HepG2 (cell line): Measurements from ENCODE around the gene SUSD6. TPM values are rescaled to one million over a fixed set of nuclear protein-coding genes. Genes with fewer than 3 reads are reported as not detected.

Source experiments
- CEBPZ ChIP-seq: IDR thresholded peaks from 2 replicates; pipeline ENCODE4 v1.6.1; 2012; ENCODE audit warnings: low read length, improper control_type of control experiment
- FOXA1 ChIP-seq, 2 experiments: fragments of 450-650 bp in 1 of 2; sonication (generic) in 1 of 2; formaldehyde crosslinking in 1 of 2; IDR thresholded peaks; 2 replicates each; pipeline versions ENCODE4 v1.4.0 to v1.6.1; 2016 to 2020; ENCODE audit warnings: missing genetic modification reagents in 1 of 2
- GATAD2A ChIP-seq: IDR thresholded peaks from 2 replicates; pipeline ENCODE4 v1.6.1; 2016
- GTF2F1 ChIP-seq: fragments of 150-350 bp; IDR thresholded peaks from 2 replicates; pipeline ENCODE4 v1.6.1; 2014; ENCODE audit warnings: low read length
- HCFC1 ChIP-seq: fragments of 150-350 bp; IDR thresholded peaks from 2 replicates; pipeline ENCODE4 v1.6.1; 2014; ENCODE audit warnings: low read depth, low read length
- HNRNPH1 ChIP-seq: fragments of 200-400 bp; formaldehyde crosslinking; optimal IDR thresholded peaks from 2 replicates; pipeline ENCODE3; 2017; ENCODE audit warnings: mild to moderate bottlenecking, low read depth, low read length
- KLF16 ChIP-seq, 2 experiments: sonication (generic) in 1 of 2; formaldehyde crosslinking in 1 of 2; IDR thresholded peaks; 2 replicates each; pipeline versions ENCODE4 v1.6.1 to v1.8.0; 2016 to 2023; ENCODE audit warnings: missing genetic modification reagents in 2 of 2, missing compliant biosample characterization in 1 of 2
- KMT2A ChIP-seq: sonication (generic); formaldehyde crosslinking; IDR thresholded peaks from 2 replicates; pipeline ENCODE4 v1.4.0; 2020; ENCODE audit warnings: missing genetic modification reagents
- MNT ChIP-seq: fragments of 450-650 bp; IDR thresholded peaks from 2 replicates; pipeline ENCODE4 v1.6.1; 2016
- NFKB2 ChIP-seq: sonication (generic); formaldehyde crosslinking; IDR thresholded peaks from 2 replicates; pipeline ENCODE4 v1.4.0; 2020; ENCODE audit warnings: missing genetic modification reagents, borderline replicate concordance
- ZBTB49 ChIP-seq: sonication (generic); formaldehyde crosslinking; IDR thresholded peaks from 2 replicates; pipeline ENCODE4 v1.4.0; 2020; ENCODE audit warnings: missing genetic modification reagents, borderline replicate concordance
- ZMAT5 ChIP-seq: sonication (generic); formaldehyde crosslinking; IDR thresholded peaks from 2 replicates; pipeline ENCODE4 v1.5.0; 2020; ENCODE audit warnings: mild to moderate bottlenecking, low read depth, missing genetic modification reagents, borderline replicate concordance
- ZNF275 ChIP-seq: sonication (generic); formaldehyde crosslinking; IDR thresholded peaks from 2 replicates; pipeline ENCODE4 v1.8.0; 2022; ENCODE audit warnings: missing genetic modification reagents, mild to moderate bottlenecking, inconsistent platforms, borderline replicate concordance
- ZNF468 ChIP-seq: sonication (generic); formaldehyde crosslinking; IDR thresholded peaks from 2 replicates; pipeline ENCODE4 v1.8.0; 2022; ENCODE audit warnings: mild to moderate bottlenecking, moderate library complexity, missing genetic modification reagents
- ZNF563 ChIP-seq: sonication (generic); formaldehyde crosslinking; IDR thresholded peaks from 2 replicates; pipeline ENCODE4 v1.8.0; 2022; ENCODE audit warnings: mild to moderate bottlenecking, moderate library complexity, missing genetic modification reagents
- ZNF580 ChIP-seq: IDR thresholded peaks from 2 replicates; pipeline ENCODE4 v1.6.1; 2016; ENCODE audit warnings: low read depth, borderline replicate concordance
- ZNF691 ChIP-seq: sonication (generic); formaldehyde crosslinking; IDR thresholded peaks from 2 replicates; pipeline ENCODE4 v1.4.0; 2020; ENCODE audit warnings: missing genetic modification reagents, low read depth, mild to moderate bottlenecking, borderline replicate concordance
- ZNF713 ChIP-seq: sonication (generic); formaldehyde crosslinking; IDR thresholded peaks from 2 replicates; pipeline ENCODE4 v1.4.0; 2020; ENCODE audit warnings: mild to moderate bottlenecking, missing genetic modification reagents
- polyA plus RNA-seq, 8 experiments: library from polyadenylated mRNA; depleted of rRNA in 3 of 8; stranded (reverse) in 7 of 8; unstranded in 1 of 8; fragments of >200 nt; fragmentation: Illumina TruSeq in 4 of 8; extraction: Trizol in 4 of 8; gene quantifications; 2 replicates each; pipeline versions ENCODE4 v1.2.1 to v1.2.3, GENCODE V29; 2011 to 2016; ENCODE audit warnings: low read depth in 4 of 8, missing spikeins in 1 of 8, mixed read lengths in 1 of 8; ENCODE audit not compliant: insufficient read depth in 1 of 8
- total RNA-seq, 5 experiments: library from RNA; depleted of rRNA; stranded (reverse); fragments of >200 nt; fragmentation: Illumina TruSeq; extraction: Trizol; gene quantifications; 2 replicates each; pipeline ENCODE4 v1.2.3, GENCODE V29; 2016; ENCODE audit warnings: low read depth in 1 of 5

The SUSD6 gene
- total and polyA plus RNA-seq, 2 of the 13 experiments (the other 11 are each of a cell fraction or from before 2014, with no cell fraction given), result 7.2 to 7.4 TPM

GRCh38 chr14:69703047-69704039 lies 91.9 kb downstream of the SUSD6 start (continued):
- no peak for TF ChIP-seq ZNF275 (CRISPR knock-in tag)
- TF ChIP-seq ZMAT5 (CRISPR knock-in tag), result no peak
- no peak for TF ChIP-seq KLF16 (CRISPR knock-in tag; IDR thresholded peaks at IDR 0.05)
- no peak for TF ChIP-seq KMT2A (CRISPR knock-in tag)
- no peak for TF ChIP-seq MNT
- no peak for TF ChIP-seq FOXA1 (IDR thresholded peaks at IDR 0.05)
- TF ChIP-seq FOXA1 (CRISPR knock-in tag; IDR thresholded peaks at IDR 0.05), result peak; percentile 55
- TF ChIP-seq ZNF691 (CRISPR knock-in tag), result no peak
- no peak for TF ChIP-seq ZNF580 (CRISPR knock-in tag)
- TF ChIP-seq ZNF468, result no peak
- no peak for TF ChIP-seq CEBPZ
- no peak for TF ChIP-seq HCFC1
- TF ChIP-seq ZBTB49 (CRISPR knock-in tag), result no peak
- no peak for TF ChIP-seq HNRNPH1
- TF ChIP-seq ZNF563 (CRISPR knock-in tag), result no peak
- TF ChIP-seq NFKB2, result no peak
- no peak for TF ChIP-seq ZNF713
- TF ChIP-seq GATAD2A (CRISPR knock-in tag), result peak; percentile 36; the same call in 1 of the 2 replicates
- TF ChIP-seq GTF2F1, result no peak
